Sigmoid colon (tissue), 4 donors: ENCODE data around the gene USP31.

Experiments
- CTCF ChIP-seq, 4 experiments: fragments of 450-650 bp in 3 of 4; fragments of 200-600 bp in 1 of 4; IDR thresholded peaks; one replicate each; pipeline ENCODE4 v1.5.1; 2016 to 2019; ENCODE audit warnings: antibody characterized with exemption in 4 of 4, mild to moderate bottlenecking in 3 of 4, moderate library complexity in 2 of 4
- POLR2A ChIP-seq, 2 donors: fragments of 450-650 bp; IDR thresholded peaks; one replicate each; pipeline ENCODE4 v1.6.1; 2016; ENCODE audit warnings: antibody characterized with exemption in 2 of 2, mild to moderate bottlenecking in 2 of 2, moderate library complexity in 2 of 2
- POLR2AphosphoS5 ChIP-seq, 4 donors: sonication (generic); formaldehyde crosslinking; IDR thresholded peaks; one replicate each; pipeline ENCODE4 v1.6.1; 2017; ENCODE audit warnings: antibody characterized with exemption in 4 of 4

GRCh38 chr16:23092801-23093117 is 56.5 kb downstream of the USP31 start:
- no peak for TF ChIP-seq CTCF (IDR thresholded peaks at IDR 0.05)
- TF ChIP-seq POLR2AphosphoS5 (IDR thresholded peaks at IDR 0.05): no peak
- TF ChIP-seq POLR2A (IDR thresholded peaks at IDR 0.05): no peak
